B cell (primary cell): ENCODE data around the gene ADAMTS14. TPM values are rescaled to one million over a fixed set of nuclear protein-coding genes. Genes with fewer than 3 reads are reported as not detected.

Experiments
- ATAC-seq: fragments of 200-7000 bp; cut with Tn5 transposase; one replicate; pipeline ENCODE4 v1.10.0; 2021; ENCODE audit warnings: low read depth, mild to moderate bottlenecking, moderate number of reproducible peaks, moderate library complexity
- CTCF ChIA-PET: fragments of 350-600 bp; sonication (Branson Sonifier 250); formaldehyde crosslinking; loops from one replicate; lab custom pipeline; 2021; ENCODE audit warnings: antibody characterized with exemption, inconsistent platforms; lab: Charles Lee
- POLR2A ChIA-PET: fragments of 350-600 bp; sonication (Branson Sonifier 250); formaldehyde crosslinking; loops from one replicate; lab custom pipeline; 2021; ENCODE audit warnings: antibody characterized with exemption; lab: Charles Lee
- DNase-seq: peaks from one replicate; pipeline ENCODE4 v3.0.0; 2013
- H2AFZ ChIP-seq: 2 replicates; pipeline ENCODE4 v1.6.1; 2012; ENCODE audit warnings: mild to moderate bottlenecking, low read depth, low read length; ENCODE audit not compliant: insufficient read depth, poor library complexity, severe bottlenecking
- H3K27ac ChIP-seq, 2 donors: 1 replicate in 1 of 2; 2 replicates in 1 of 2; pipeline ENCODE4 v1.5.1; 2012 to 2013; ENCODE audit warnings: low read length in 2 of 2, mild to moderate bottlenecking in 2 of 2, moderate library complexity in 1 of 2
- H3K27me3 ChIP-seq, 4 experiments: fragments of 200-600 bp in 1 of 4; sonication (generic) in 1 of 4; replicated peaks in 1 of 4; 1 replicate in 2 of 4; 2 replicates in 2 of 4; pipeline versions ENCODE4 v1.6.1 to v1.7.0; 2013 to 2016; ENCODE audit warnings: low read length in 3 of 4, mild to moderate bottlenecking in 2 of 4, mixed read lengths in 1 of 4, moderate library complexity in 1 of 4; ENCODE audit not compliant: insufficient read depth in 4 of 4, control insufficient read depth in 3 of 4; ENCODE audit errors: control extremely low read depth in 1 of 4
- H3K36me3 ChIP-seq, 2 experiments: replicated peaks in 1 of 2; 1 replicate in 1 of 2; 2 replicates in 1 of 2; pipeline versions ENCODE4 v1.6.1 to v1.7.1; 2013; ENCODE audit warnings: low read length in 1 of 2; ENCODE audit not compliant: insufficient read depth in 2 of 2, control insufficient read depth in 1 of 2; ENCODE audit errors: control extremely low read depth in 1 of 2, extremely low read depth in 1 of 2
- H3K4me1 ChIP-seq, 2 donors: fragments of 200-600 bp in 1 of 2; sonication (generic) in 1 of 2; 1 replicate in 1 of 2; 2 replicates in 1 of 2; pipeline versions ENCODE4 v1.5.1 to v1.6.1; 2013 to 2017; ENCODE audit warnings: low read length in 2 of 2; ENCODE audit not compliant: control insufficient read depth in 2 of 2, insufficient read depth in 2 of 2
- H3K4me2 ChIP-seq: replicated peaks from 2 replicates; pipeline ENCODE3; 2012; ENCODE audit warnings: mild to moderate bottlenecking, low read depth, low read length; ENCODE audit not compliant: poor library complexity, severe bottlenecking
- H3K4me3 ChIP-seq, 5 experiments: fragments of 200-600 bp in 1 of 5; sonication (generic) in 1 of 5; 1 replicate in 3 of 5; 2 replicates in 2 of 5; pipeline versions ENCODE4 v1.5.1 to v1.7.0; 2011 to 2016; ENCODE audit warnings: low read length in 4 of 5, mild to moderate bottlenecking in 4 of 5, low read depth in 2 of 5, control low read depth in 1 of 5, moderate library complexity in 1 of 5; ENCODE audit not compliant: insufficient read depth in 1 of 5; ENCODE audit errors: control extremely low read depth in 1 of 5, extremely low read depth in 1 of 5
- H3K79me2 ChIP-seq: fragments of 200-600 bp; sonication (generic); one replicate; pipeline ENCODE4 v1.6.0; 2016; ENCODE audit warnings: low read length; ENCODE audit not compliant: control insufficient read depth, insufficient read depth
- H3K9ac ChIP-seq: fragments of 200-600 bp; sonication (generic); 2 replicates; pipeline ENCODE4 v1.6.1; 2017; ENCODE audit warnings: mild to moderate bottlenecking, low read length, moderate library complexity
- H3K9me3 ChIP-seq, 3 donors: one replicate each; pipeline versions ENCODE4 v1.6.1 to v1.7.1; 2013; ENCODE audit warnings: low read length in 2 of 3; ENCODE audit not compliant: control insufficient read depth in 2 of 3, insufficient read depth in 1 of 3; ENCODE audit errors: control extremely low read depth in 1 of 3
- H4K20me1 ChIP-seq: 2 replicates; pipeline ENCODE4 v1.6.0; 2012; ENCODE audit warnings: mild to moderate bottlenecking, low read length; ENCODE audit not compliant: insufficient read depth, control insufficient read depth, poor library complexity, severe bottlenecking
- H3K27ac Mint-ChIP-seq: one replicate; pipeline ENCODE4 v1.8.0; 2021; ENCODE audit warnings: mixed read lengths
- H3K27me3 Mint-ChIP-seq: one replicate; pipeline ENCODE4 v1.8.0; 2021; ENCODE audit warnings: mixed read lengths
- H3K4me1 Mint-ChIP-seq: one replicate; pipeline ENCODE4 v1.8.0; 2021; ENCODE audit warnings: mixed read lengths
- H3K4me3 Mint-ChIP-seq: one replicate; pipeline ENCODE4 v1.8.0; 2021; ENCODE audit warnings: mixed read lengths
- H3K9me3 Mint-ChIP-seq: one replicate; pipeline ENCODE4 v1.8.0; 2022; ENCODE audit warnings: mixed read lengths; ENCODE audit not compliant: insufficient read depth
- CTCF ChIP-seq: fragments of 200-600 bp; IDR thresholded peaks from one replicate; pipeline ENCODE4 v1.8.0; 2022; ENCODE audit warnings: antibody characterized with exemption, mild to moderate bottlenecking
- EZH2 ChIP-seq: IDR thresholded peaks from 2 replicates; pipeline ENCODE4 v1.6.1; 2012; ENCODE audit warnings: borderline replicate concordance, low read depth, mild to moderate bottlenecking, moderate library complexity, low read length; ENCODE audit not compliant: insufficient read depth, poor library complexity, severe bottlenecking
- WGBS: methylation state at CpG from one replicate; pipeline ENCODE4 v1.1.5; 2013; ENCODE audit warnings: missing lambda C conversion rate; ENCODE audit not compliant: insufficient coverage; 5-methylcytosine and 5-hydroxymethylcytosine counted together
- intact Hi-C: fragments of 100-400 bp; cut with micrococcal nuclease; formaldehyde crosslinking; loops from one replicate; pipeline ENCODE4 v1.10.0; 2022
- polyA plus RNA-seq: library from polyadenylated mRNA; depleted of rRNA; stranded (reverse); fragments of >200 nt; gene quantifications from 2 replicates; pipeline ENCODE4 v1.2.3, GENCODE V29; 2012
- total RNA-seq, 2 donors: library from RNA; stranded (reverse); fragments of 120-200 nt in 1 of 2; gene quantifications; 1 replicate in 1 of 2; 2 replicates in 1 of 2; pipeline versions ENCODE4 v1.2.3 to v1.2.4, GENCODE V29; 2013 to 2022

The ADAMTS14 gene
- total and polyA plus RNA-seq, 2 donors (not counting 1 experiment from before 2014, with no cell fraction given), result not detected

DNA sequence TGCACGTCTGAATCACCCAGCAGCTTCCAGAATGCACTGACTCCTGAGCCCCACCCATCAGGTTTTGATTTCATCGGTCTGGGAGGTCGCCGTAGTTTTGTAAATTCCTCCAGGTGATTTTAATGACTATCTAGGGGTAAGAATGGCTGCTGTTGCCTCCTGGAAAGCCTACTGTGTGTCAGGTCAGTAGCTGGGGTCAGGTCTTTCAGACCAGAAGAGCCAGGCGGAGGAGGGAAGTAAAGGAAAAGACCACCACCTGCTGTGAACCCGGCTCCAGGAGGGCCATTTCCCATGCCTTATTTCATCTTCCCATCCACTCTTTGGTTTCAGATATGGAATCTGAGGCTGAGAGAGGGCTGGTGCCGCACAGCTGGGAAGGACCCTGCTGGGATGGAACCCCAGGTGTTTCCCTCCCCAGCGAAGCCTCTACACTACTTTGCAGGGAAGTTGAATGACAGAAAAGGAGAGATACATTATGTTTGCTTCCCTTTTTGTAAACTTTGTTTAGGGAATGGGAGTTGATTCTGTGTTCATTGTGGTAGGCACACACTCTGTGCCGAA, 19.8 kb downstream of the ADAMTS14 start:
- H3K36me3 ChIP-seq, result no peaks in the 10 kb centered on the region
- no peaks in the 10 kb centered on the region for H4K20me1 ChIP-seq
- Mint-ChIP-seq H3K27me3 (peaks cover 3% of the 10 kb centered on the region), H3K4me3 (no peak overlapping the region), H3K4me1 (no peaks in the 10 kb centered on the region), H3K9me3 (no peaks in the 10 kb centered on the region), H3K27ac (no peak overlapping the region)
- H3K4me2 ChIP-seq, result no peak overlapping the region
- ATAC-seq (no peak), DNase-seq (no peak)
- H3K4me3 ChIP-seq, result no peak overlapping the region
- H3K27me3 ChIP-seq, result no peaks in the 10 kb centered on the region
- 80% methylated on average over 4 of the region's 9 CpGs for WGBS
- no peaks in the 10 kb centered on the region for H3K9me3 ChIP-seq
- ChIA-PET POLR2A (no interaction called here), CTCF (interaction anchor here (0.7 kb wide), 1 partner anchor 101 kb away, joined by 3 read pairs; no protein-coding TSS in a partner anchor)
- no peaks in the 10 kb centered on the region for H3K4me1 ChIP-seq
- intact Hi-C loops, result no loop called here
- no peak for TF ChIP-seq EZH2
- no peak for TF ChIP-seq CTCF
- H3K79me2 ChIP-seq, result no peaks in the 10 kb centered on the region
- no peak overlapping the region for H3K9ac ChIP-seq
- H3K27ac ChIP-seq, result no peak overlapping the region
- no peak overlapping the region for H2AFZ ChIP-seq

GRCh38 chr10:70693619-70694335, 21.5 kb downstream of the ADAMTS14 start:
- H3K27me3 ChIP-seq, result no peaks in the 10 kb centered on the region
- H2AFZ ChIP-seq, result no peak overlapping the region
- H3K4me1 ChIP-seq, result no peaks in the 10 kb centered on the region
- no peak overlapping the region for H3K27ac Mint-ChIP-seq
- POLR2A ChIA-PET, result no interaction called here
- ATAC-seq, result no peak
- WGBS, result 89% methylated on average over 12 of the region's 19 CpGs
- no peak for TF ChIP-seq CTCF
- TF ChIP-seq EZH2, result no peak
- H3K4me3 Mint-ChIP-seq, result no peak overlapping the region
- H3K9ac ChIP-seq, result no peak overlapping the region
- H3K79me2 ChIP-seq, result no peaks in the 10 kb centered on the region
- H3K27me3 Mint-ChIP-seq, result peaks cover 3% of the 10 kb centered on the region
- intact Hi-C loops, result no loop called here
- H3K36me3 ChIP-seq, result no peaks in the 10 kb centered on the region
- no peak overlapping the region for H3K27ac ChIP-seq
- H3K4me1 Mint-ChIP-seq, result no peaks in the 10 kb centered on the region
- no peak overlapping the region for H3K4me3 ChIP-seq
- CTCF ChIA-PET, result no interaction called here
- H3K9me3 Mint-ChIP-seq, result no peaks in the 10 kb centered on the region
- DNase-seq, result no peak
- H3K9me3 ChIP-seq, result no peaks in the 10 kb centered on the region
- no peaks in the 10 kb centered on the region for H4K20me1 ChIP-seq
- H3K4me2 ChIP-seq, result no peak overlapping the region
